Epithelial cell of esophagus (primary cell): ENCODE data around the gene VRK2.
A peak's percentile ranks its signal among the peaks of the same experiment; 100 is the strongest.

Experiments
- DNase-seq: peaks from one replicate; pipeline ENCODE4 v3.0.0; 2010; ENCODE audit warnings: low read depth
- H3K4me3 ChIP-seq: 2 replicates; pipeline ENCODE4 v1.5.1; 2011; ENCODE audit warnings: mild to moderate bottlenecking, low read length, control low read depth
- CTCF ChIP-seq: IDR thresholded peaks from 2 replicates; pipeline ENCODE4 v1.5.1; 2011; ENCODE audit warnings: low read depth, mild to moderate bottlenecking, low read length, control low read depth, inconsistent platforms; ENCODE audit not compliant: insufficient read depth; ENCODE audit errors: missing control alignments

Gene VRK2

DNA sequence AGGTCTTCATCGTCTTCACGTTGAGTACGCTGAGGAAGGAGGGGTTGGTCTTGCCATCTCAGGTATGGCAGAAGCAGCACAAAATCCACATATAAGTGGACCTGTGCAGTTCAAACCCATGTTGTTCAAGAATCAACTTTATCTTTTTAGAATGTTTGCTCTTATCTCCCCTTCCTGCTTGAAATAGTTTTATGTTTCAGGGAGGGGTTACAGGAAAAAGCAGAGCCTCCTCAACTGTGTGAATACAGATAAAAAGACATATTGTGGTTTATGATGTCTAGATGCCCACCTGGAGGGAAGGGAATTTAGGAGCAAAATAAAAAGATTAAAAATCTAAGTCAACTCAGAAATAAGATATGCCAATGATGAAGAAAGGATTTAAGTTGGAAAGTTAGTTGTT lies 75.9 kb downstream of the VRK2 start:
- DNase-seq: no peak
- no peak overlapping the region for H3K4me3 ChIP-seq

DNA sequence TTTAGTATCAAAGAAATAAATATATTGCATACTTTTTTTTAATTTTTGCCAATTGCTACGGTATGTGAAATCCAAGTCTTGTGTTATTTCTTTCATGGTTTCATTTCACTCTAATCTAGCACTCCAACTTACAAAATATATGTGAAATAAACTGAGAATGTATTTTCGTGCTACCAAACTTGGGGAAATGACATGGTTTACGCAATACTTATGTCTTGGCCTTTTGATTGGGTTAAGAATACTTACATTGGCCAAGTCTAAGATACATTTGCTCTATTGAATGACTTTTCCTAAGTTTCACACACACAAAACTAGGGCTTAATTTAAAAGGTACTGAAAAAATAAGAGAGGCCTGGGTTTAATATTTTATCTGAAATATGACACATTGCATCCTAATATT lies 80.5 kb downstream of the VRK2 start:
- TF ChIP-seq CTCF: no peak
- no peak for DNase-seq
- H3K4me3 ChIP-seq: no peak overlapping the region

More for the DNA sequence above, 75.9 kb downstream of the VRK2 start:
- TF ChIP-seq CTCF: no peak

GRCh38 chr2:58130238-58130637 lies 83.6 kb downstream of the VRK2 start:
- TF ChIP-seq CTCF: no peak
- DNase-seq: no peak
- H3K4me3 ChIP-seq: no peak overlapping the region

GRCh38 chr2:58131191-58132011 lies 84.8 kb downstream of the VRK2 start:
- H3K4me3 ChIP-seq: no peak overlapping the region
- TF ChIP-seq CTCF: no peak
- peak; percentile 40 for DNase-seq

DNA sequence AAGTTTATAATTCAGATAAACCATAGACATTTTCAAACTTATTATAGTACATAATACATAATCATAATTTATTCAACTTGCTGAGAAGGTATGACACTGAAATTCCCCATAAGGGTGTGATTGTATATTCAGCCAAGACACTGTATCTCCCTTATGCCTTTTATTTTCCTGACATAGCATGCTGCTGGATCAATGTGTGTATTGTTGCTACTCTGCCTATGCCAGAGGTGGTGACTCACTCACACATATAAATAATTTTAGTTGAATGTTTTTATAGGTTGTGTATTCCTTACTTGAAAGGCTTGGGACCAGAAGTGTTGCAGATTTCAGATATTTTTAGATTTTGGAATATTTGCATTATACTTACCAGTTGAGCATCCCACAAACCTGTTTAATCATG lies 86.8 kb downstream of the VRK2 start:
- no peak overlapping the region for H3K4me3 ChIP-seq
- no peak for DNase-seq
- TF ChIP-seq CTCF: no peak

- TF ChIP-seq CTCF: no peak
- no peak for DNase-seq
- no peak overlapping the region for H3K4me3 ChIP-seq
These were observed 89.3 kb downstream of the VRK2 start for GRCh38 chr2:58135861-58136260.

- no peak for TF ChIP-seq CTCF
- DNase-seq: peak; percentile 60
- H3K4me3 ChIP-seq: no peak overlapping the region
These were observed 90.6 kb downstream of the VRK2 start for GRCh38 chr2:58137221-58137620.
